HL-60/S4 (cell line): ENCODE results near the gene SMAP1.
"Not testable (repeated sequence)": the region's sequence is repeated elsewhere in the genome, so short reads cannot be mapped to it uniquely, and the experiment has no call there.

Experiments
- in situ Hi-C: fragments of 300-500 bp; cut with MboI; formaldehyde crosslinking; loops from 2 replicates; pipeline ENCODE4 v1.14.3; 2022; ENCODE audit warnings: low sequenced_read_pairs

SMAP1 gene

GRCh38 chr6:70738028-70738427, 70.3 kb downstream of the SMAP1 start:
- in situ Hi-C loops = no loop called here

- in situ Hi-C loops = no loop called here
Measured at GRCh38 chr6:70739534-70739933, 71.9 kb downstream of the SMAP1 start.

- in situ Hi-C loops = not testable (repeated sequence)
Measured at GRCh38 chr6:70740746-70741145, 73.1 kb downstream of the SMAP1 start.

- in situ Hi-C loops = not testable (repeated sequence)
Measured at GRCh38 chr6:70742462-70742861, 74.8 kb downstream of the SMAP1 start.

- in situ Hi-C loops = no loop called here
Measured at GRCh38 chr6:70753870-70754380, 86.2 kb downstream of the SMAP1 start.

- in situ Hi-C loops = no loop called here
Measured at GRCh38 chr6:70758883-70759282, 91.2 kb downstream of the SMAP1 start.

- in situ Hi-C loops = no loop called here
Measured at GRCh38 chr6:70763754-70764510, 96.2 kb downstream of the SMAP1 start.

GRCh38 chr6:70764706-70765105, 97.0 kb downstream of the SMAP1 start:
- in situ Hi-C loops = no loop called here

GRCh38 chr6:70771351-70771750, 103.7 kb downstream of the SMAP1 start:
- in situ Hi-C loops = not testable (repeated sequence)

GRCh38 chr6:70779934-70780333, 112.3 kb downstream of the SMAP1 start:
- in situ Hi-C loops = no loop called here

GRCh38 chr6:70790483-70791224, 123.0 kb downstream of the SMAP1 start:
- in situ Hi-C loops = no loop called here

- in situ Hi-C loops = no loop called here
Measured at GRCh38 chr6:70797625-70798024, 129.9 kb downstream of the SMAP1 start.

- in situ Hi-C loops = no loop called here
Measured at GRCh38 chr6:70806086-70806485, 138.4 kb downstream of the SMAP1 start.

GRCh38 chr6:70811788-70812187, 144.1 kb downstream of the SMAP1 start:
- in situ Hi-C loops = no loop called here

GRCh38 chr6:70813885-70814284, 146.2 kb downstream of the SMAP1 start:
- in situ Hi-C loops = no loop called here

GRCh38 chr6:70819646-70820045, 152.0 kb downstream of the SMAP1 start:
- in situ Hi-C loops = no loop called here

GRCh38 chr6:70820778-70821177, 153.1 kb downstream of the SMAP1 start:
- in situ Hi-C loops = no loop called here

GRCh38 chr6:70821751-70822150, 154.1 kb downstream of the SMAP1 start:
- in situ Hi-C loops = no loop called here

GRCh38 chr6:70823651-70824050, 156.0 kb downstream of the SMAP1 start:
- in situ Hi-C loops = no loop called here

GRCh38 chr6:70831427-70831826, 163.7 kb downstream of the SMAP1 start:
- in situ Hi-C loops = no loop called here

- in situ Hi-C loops = no loop called here
Measured at GRCh38 chr6:70834520-70834919, 166.8 kb downstream of the SMAP1 start.

- in situ Hi-C loops = no loop called here
Measured at GRCh38 chr6:70838907-70839285, 171.2 kb downstream of the SMAP1 start.
